A549 (cell line): ENCODE measurements around the gene MPRIP. TPM values are rescaled to one million over a fixed set of nuclear protein-coding genes. Genes with fewer than 3 reads are reported as not detected.

Experiments used
- ATAC-seq, 2 experiments: fragments of 200-7000 bp in 1 of 2; fragments of >200 bp in 1 of 2; cut with Nextera tagmentation in 1 of 2; cut with Tn5 transposase in 1 of 2; 3 replicates each; pipeline versions ENCODE4 v1.8.0 to v1.9.1; 2018 to 2020; ENCODE audit warnings: mild to moderate bottlenecking in 1 of 2, moderate library complexity in 1 of 2
- CTCF ChIA-PET: fragments of 300-600 bp; sonication (Branson Sonifier 250); formaldehyde crosslinking; extraction: SDS; loops from one replicate; lab custom pipeline; 2021; ENCODE audit warnings: antibody characterized with exemption, inconsistent platforms; lab: Yijun Ruan, JAX
- POLR2A ChIA-PET: fragments of 350-600 bp; formaldehyde crosslinking; extraction: SDS; loops from one replicate; lab custom pipeline; 2021; ENCODE audit warnings: antibody characterized with exemption, inconsistent platforms; lab: Yijun Ruan, JAX
- DNase-seq, 2 experiments: peaks; one replicate each; pipeline versions ENCODE4 v3.0.0 to v3.0.0-alpha.2; 2011 to 2016; ENCODE audit warnings: low read depth in 1 of 2, low spot score in 1 of 2
- FAIRE-seq: peaks from 2 replicates; lab custom pipeline; 2011; peaks lifted over from hg19 to GRCh38; lab: Jason Lieb, UNC
- H3K27ac ChIP-seq, 2 experiments: fragments of >200 bp; sonication (Bioruptor Twin); formaldehyde crosslinking; 3 replicates each; pipeline ENCODE4 v1.5.1; 2016 to 2017
- H3K4me1 ChIP-seq: fragments of >200 bp; sonication (Bioruptor Twin); formaldehyde crosslinking; 3 replicates; pipeline ENCODE4 v1.6.1; 2016
- H3K4me2 ChIP-seq: fragments of >200 bp; sonication (Bioruptor Twin); formaldehyde crosslinking; 3 replicates; pipeline ENCODE4 v1.6.1; 2016
- H3K4me3 ChIP-seq: fragments of >200 bp; sonication (Bioruptor Twin); formaldehyde crosslinking; 3 replicates; pipeline ENCODE4 v1.5.1; 2016
- H3K9me3 ChIP-seq: fragments of >200 bp; sonication (Bioruptor Twin); formaldehyde crosslinking; 3 replicates; pipeline ENCODE4 v1.6.1; 2016
- ATOH8 ChIP-seq: fragments of 250-450 bp; sonication (Bioruptor Pico); IDR thresholded peaks from 2 replicates; pipeline ENCODE4 v1.5.0; 2020; ENCODE audit warnings: low read depth, mild to moderate bottlenecking, moderate library complexity
- BCL3 ChIP-seq: fragments of >200 bp; sonication (Bioruptor Twin); formaldehyde crosslinking; IDR thresholded peaks from 3 replicates; pipeline ENCODE4 v1.6.1; 2016
- BHLHE40 ChIP-seq: IDR thresholded peaks from 2 replicates; pipeline ENCODE4 v1.6.1; 2012; ENCODE audit warnings: low read depth, low read length, inconsistent platforms
- CBX2 ChIP-seq: fragments of 200-600 bp; sonication (generic); IDR thresholded peaks from 2 replicates; pipeline ENCODE4 v1.6.1; 2016; ENCODE audit warnings: low read depth, mild to moderate bottlenecking, borderline replicate concordance
- CBX8 ChIP-seq: fragments of 200-600 bp; sonication (generic); IDR thresholded peaks from 2 replicates; pipeline ENCODE4 v1.6.1; 2016
- CHD2 ChIP-seq: fragments of 150-350 bp; IDR thresholded peaks from 2 replicates; pipeline ENCODE4 v1.6.1; 2014; ENCODE audit warnings: low read length; ENCODE audit not compliant: partially characterized antibody
- E2F6 ChIP-seq: IDR thresholded peaks from 2 replicates; pipeline ENCODE4 v1.6.1; 2012; ENCODE audit warnings: low read depth, borderline replicate concordance
- ESRRA ChIP-seq: fragments of 150-350 bp; IDR thresholded peaks from 2 replicates; pipeline ENCODE4 v1.6.1; 2014; ENCODE audit warnings: mild to moderate bottlenecking, low read length, borderline replicate concordance
- FOXS1 ChIP-seq: fragments of 250-450 bp; sonication (Bioruptor Pico); IDR thresholded peaks from 2 replicates; pipeline ENCODE4 v1.5.0; 2020; ENCODE audit warnings: mild to moderate bottlenecking, moderate library complexity
- HDAC2 ChIP-seq: fragments of 200-600 bp; sonication (generic); IDR thresholded peaks from 2 replicates; pipeline ENCODE4 v1.6.1; 2016
- HES2 ChIP-seq: fragments of >200 bp; sonication (Bioruptor Twin); formaldehyde crosslinking; IDR thresholded peaks from 2 replicates; pipeline ENCODE4 v1.6.1; 2016
- HOXB5 ChIP-seq: fragments of 250-450 bp; sonication (Bioruptor Pico); IDR thresholded peaks from 2 replicates; pipeline ENCODE4 v1.5.0; 2020; ENCODE audit warnings: mild to moderate bottlenecking, moderate library complexity
- JUN ChIP-seq, 2 experiments: fragments of >200 bp; sonication (Bioruptor Twin); formaldehyde crosslinking; IDR thresholded peaks; 2 replicates in 1 of 2; 3 replicates in 1 of 2; pipeline ENCODE4 v1.6.1; 2016 to 2017
- MAX ChIP-seq: IDR thresholded peaks from 2 replicates; pipeline ENCODE4 v1.6.1; 2012
- NPAS2 ChIP-seq: fragments of 250-450 bp; sonication (Bioruptor Pico); IDR thresholded peaks from 2 replicates; pipeline ENCODE4 v1.8.0; 2022; ENCODE audit warnings: mild to moderate bottlenecking, moderate library complexity, borderline replicate concordance
- PBX3 ChIP-seq: IDR thresholded peaks from 2 replicates; pipeline ENCODE4 v1.6.1; 2012
- PHF8 ChIP-seq: fragments of 200-600 bp; sonication (generic); IDR thresholded peaks from 2 replicates; pipeline ENCODE4 v1.6.1; 2016; ENCODE audit warnings: low read depth, mild to moderate bottlenecking, antibody characterized with exemption, moderate library complexity, borderline replicate concordance
- RNF2 ChIP-seq: fragments of 200-600 bp; sonication (generic); IDR thresholded peaks from 2 replicates; pipeline ENCODE4 v1.6.1; 2016; ENCODE audit warnings: low read depth, mild to moderate bottlenecking, antibody characterized with exemption, moderate library complexity, borderline replicate concordance
- TP53 ChIP-seq: fragments of 250-450 bp; sonication (Bioruptor Pico); IDR thresholded peaks from 2 replicates; pipeline ENCODE4 v1.5.0; 2021; ENCODE audit warnings: mild to moderate bottlenecking, moderate library complexity
- ZNF302 ChIP-seq: fragments of 250-450 bp; sonication (Bioruptor Pico); IDR thresholded peaks from 2 replicates; pipeline ENCODE4 v1.9.0; 2021; ENCODE audit warnings: inconsistent platforms, mild to moderate bottlenecking, moderate library complexity
- WGBS: methylation state at CpG from one replicate; pipeline ENCODE4 v1.1.6; 2017; ENCODE audit errors: missing lambda C conversion rate; 5-methylcytosine and 5-hydroxymethylcytosine counted together
- polyA plus RNA-seq, 4 experiments: library from polyadenylated mRNA; depleted of rRNA in 3 of 4; stranded (reverse); fragments of >200 nt; fragmentation: RNase III in 1 of 4; extraction: RNeasy Plus Mini Kit Qiagen cat#74134 plus additional on column Dnase treatment in 1 of 4; gene quantifications; 2 replicates in 3 of 4; 3 replicates in 1 of 4; pipeline ENCODE4 v1.2.3, GENCODE V29; 2011 to 2017

The MPRIP gene
- polyA plus RNA-seq, 2 of the 4 experiments (the other 2 are of a cell fraction), result 147 to 228 TPM

GRCh38 chr17:17225901-17226300 is 183.6 kb downstream of the MPRIP start:
- CTCF ChIA-PET, result interaction anchor here (1.2 to 2.3 kb wide), 4 partner anchors 9 to 129 kb away, joined by 3 to 8 read pairs (median 4); no protein-coding TSS in a partner anchor
- FAIRE-seq, result no peak
- WGBS, result 91% methylated on average over 10 of the region's 10 CpGs
- H3K4me2 ChIP-seq, result no peak overlapping the region
- no peak overlapping the region for H3K4me3 ChIP-seq
- no peak for TF ChIP-seq CBX2
- no peak for TF ChIP-seq JUN (IDR thresholded peaks at IDR 0.05)
- no peak for TF ChIP-seq BHLHE40
- no peak for TF ChIP-seq ESRRA
- no peak for TF ChIP-seq HDAC2
- TF ChIP-seq ATOH8 (CRISPR knock-in tag), result no peak
- TF ChIP-seq NPAS2, result no peak
- TF ChIP-seq HES2, result no peak
- no peak for TF ChIP-seq PBX3
- no peak for TF ChIP-seq PHF8
- TF ChIP-seq ZNF302 (CRISPR knock-in tag), result no peak
- TF ChIP-seq TP53 (CRISPR knock-in tag), result no peak
- TF ChIP-seq FOXS1 (CRISPR knock-in tag), result no peak
- H3K9me3 ChIP-seq, result no peaks in the 10 kb centered on the region
- DNase-seq, result no peak
- no peaks in the 10 kb centered on the region for H3K4me1 ChIP-seq
- no peak overlapping the region for H3K27ac ChIP-seq
- ATAC-seq, result no peak
- POLR2A ChIA-PET, result interaction anchor here (1.0 kb wide), 1 partner anchor 11 kb away, joined by 5 read pairs; the partner anchor contains the start of gene FLCN

- H3K27ac ChIP-seq, result no peak overlapping the region
- DNase-seq, result no peak
- no peak overlapping the region for H3K4me3 ChIP-seq
- ChIA-PET POLR2A (interaction anchor here (1.0 kb wide), 1 partner anchor 11 kb away, joined by 5 read pairs; the partner anchor contains the start of gene FLCN), CTCF (interaction anchor here (0.7 to 2.3 kb wide), 7 partner anchors 9 to 129 kb away, joined by 3 to 8 read pairs (median 4); no protein-coding TSS in a partner anchor)
- no peaks in the 10 kb centered on the region for H3K9me3 ChIP-seq
- no peaks in the 10 kb centered on the region for H3K4me1 ChIP-seq
- no peak overlapping the region for H3K4me2 ChIP-seq
- WGBS, result 95% methylated on average over 13 of the region's 16 CpGs
- no peak for FAIRE-seq
- TF ChIP-seq CHD2 (no peak), CBX8 (no peak), MAX (no peak), E2F6 (no peak), RNF2 (no peak), HOXB5 (CRISPR knock-in tag) (no peak), BCL3 (no peak)
- ATAC-seq, result no peak
Observed at GRCh38 chr17:17226451-17227265, 184.4 kb downstream of the MPRIP start.
